Measurements from ENCODE around the gene STK32B. TPM values are rescaled to one million over a fixed set of nuclear protein-coding genes. Genes with fewer than 3 reads are reported as not detected.

The STK32B gene
- total and polyA plus RNA-seq, 2 of the 4 experiments (the other 2 are of a cell fraction) = 5.5 to 6.3 TPM

GRCh38 chr4:5478697-5479096 is 427.4 kb downstream of the STK32B start:
- no TSS peak for BruUV-seq (replicated peaks)
- DNase-seq = no peak
- no peak overlapping the region for H2BK20ac ChIP-seq (ENCODE audit: low read depth, low read length)

More at GRCh38 chr4:5478697-5479096, 427.4 kb downstream of the STK32B start:
- no peak overlapping the region for H3K4ac ChIP-seq (ENCODE audit: low read depth, low read length)
- no peak overlapping the region for H3K4me3 ChIP-seq (ENCODE audit: insufficient read depth, low read depth, low read length)
- no peak overlapping the region for H3K4me2 ChIP-seq (ENCODE audit: low read depth, low read length)
- no peak overlapping the region for H2BK15ac ChIP-seq (ENCODE audit: low read depth, low read length)
- H2BK5ac ChIP-seq (ENCODE audit: low read depth, low read length, poor library complexity, severe bottlenecking) = no peak overlapping the region
- H3K18ac ChIP-seq (ENCODE audit: low read depth, low read length) = no peak overlapping the region
- H3K9me1 ChIP-seq (ENCODE audit: insufficient read depth, low read length) = no peaks in the 10 kb centered on the region
- POLR2A ChIA-PET (ENCODE audit: unreplicated experiment) = no interaction called here
- H3K56ac ChIP-seq (ENCODE audit: extremely low read depth, insufficient read depth, low read length) = no peak overlapping the region
- H4K5ac ChIP-seq (ENCODE audit: low read depth, low read length) = no peak overlapping the region
- intact Hi-C loops (cut with micrococcal nuclease) (no loop called here), dilution Hi-C loops (cut with HindIII; ENCODE audit: low sequenced_read_pairs, unreplicated experiment) (no loop called here), in situ Hi-C loops (cut with MboI; ENCODE audit: low sequenced_read_pairs) (no loop called here)
- TF ChIP-seq SMC3 (IDR thresholded peaks at IDR 0.05; ENCODE audit: low read depth, low read length) (no peak), RCOR1 (IDR thresholded peaks at IDR 0.05; ENCODE audit: insufficient replicate concordance, low read length) (no peak), MAFK (IDR thresholded peaks at IDR 0.05; ENCODE audit: low read depth, low read length) (no peak), FOS (IDR thresholded peaks at IDR 0.05; ENCODE audit: low read depth, low read length) (no peak)
- no peak overlapping the region for H2AK5ac ChIP-seq (ENCODE audit: low read depth, low read length)
- no peak overlapping the region for H4K91ac ChIP-seq (ENCODE audit: insufficient read depth, low read depth, low read length)
- 71% methylated on average over 1 of the region's 6 CpGs; no CpG with 5 or more reads in 1 of the 2 experiments for WGBS, 2 experiments (ENCODE audit: extremely low coverage in 2 of 2, insufficient read length in 1 of 2)
- no peak for ATAC-seq (ENCODE audit: low read depth)
- H2BK120ac ChIP-seq (ENCODE audit: low read depth, low read length) = no peak overlapping the region
- no peak overlapping the region for H3K9ac ChIP-seq (ENCODE audit: low read depth, low read length)
- H3K27ac ChIP-seq (ENCODE audit: insufficient read depth, low read length) = no peak overlapping the region
- H3K4me1 ChIP-seq (ENCODE audit: control insufficient read depth, insufficient read depth, low read length) = no peaks in the 10 kb centered on the region
- no peak overlapping the region for H2AFZ ChIP-seq (replicated peaks; ENCODE audit: low read length, poor library complexity)
- H4K8ac ChIP-seq (ENCODE audit: low read depth in 2 of 2, low read length in 2 of 2) = no peak overlapping the region
- no peaks in the 10 kb centered on the region for H4K20me1 ChIP-seq (ENCODE audit: insufficient read depth, low read length)
- H3K14ac ChIP-seq (replicated peaks; ENCODE audit: low read depth, low read length) = no peak overlapping the region
- H3K36me3 ChIP-seq (ENCODE audit: control insufficient read depth, insufficient read depth, low read length) = no peaks in the 10 kb centered on the region; the same call in 1 of the 2 replicates
- no peaks in the 10 kb centered on the region for H3K27me3 ChIP-seq (ENCODE audit: control insufficient read depth, insufficient read depth, low read length)
- no peaks in the 10 kb centered on the region for H3K9me3 ChIP-seq (ENCODE audit: control insufficient read depth, insufficient read depth, low read length)
- CTCF ChIA-PET = no interaction called here
- H3K23ac ChIP-seq (ENCODE audit: low read depth, low read length) = no peak overlapping the region
- no peaks in the 10 kb centered on the region for H3K79me1 ChIP-seq (ENCODE audit: low read depth in 1 of 2, low read length in 2 of 2)
- H2AK9ac ChIP-seq (replicated peaks; ENCODE audit: low read depth, low read length, poor library complexity) = no peak overlapping the region
